CD4-positive, alpha-beta T cell treated with Interleukin-4 for 1 hour (primary cell): ENCODE results near the gene DENND1B.
"Not testable (repeated sequence)": the region's sequence is repeated elsewhere in the genome, so short reads cannot be mapped to it uniquely, and the experiment has no call there.

Experiments
- DNase-seq, 2 donors: peaks; one replicate each; pipeline ENCODE4 v3.0.0-alpha.2; 2020 to 2022

Gene DENND1B

GRCh38 chr1:197783510-197783948, 8.2 kb upstream of the DENND1B start:
- DNase-seq = no peak

GRCh38 chr1:197782722-197783360, 7.6 kb upstream of the DENND1B start:
- DNase-seq = no peak

- no peak for DNase-seq
Observed at GRCh38 chr1:197781968-197782721, 6.9 kb upstream of the DENND1B start.

GRCh38 chr1:197779921-197780320, 4.6 kb upstream of the DENND1B start:
- no peak for DNase-seq

- DNase-seq = peak in 1 of 2 donors; percentile 34
Observed at GRCh38 chr1:197778366-197778945, 3.2 kb upstream of the DENND1B start.

- DNase-seq = peak; percentile 17 to 56
Observed at GRCh38 chr1:197776351-197777105, 1.2 kb upstream of the DENND1B start.

GRCh38 chr1:197774466-197775281, 606 bp downstream of the DENND1B start:
- DNase-seq = peak; percentile 48 to 53

GRCh38 chr1:197773856-197774255, 1.4 kb downstream of the DENND1B start:
- peak in 1 of 2 donors; percentile 16 for DNase-seq

GRCh38 chr1:197771904-197772556, 3.2 kb downstream of the DENND1B start:
- no peak for DNase-seq

- no peak for DNase-seq
Observed at GRCh38 chr1:197771386-197771785, 3.9 kb downstream of the DENND1B start.

GRCh38 chr1:197770243-197770642, 5.0 kb downstream of the DENND1B start:
- DNase-seq = no peak

- no peak for DNase-seq
Observed at GRCh38 chr1:197769287-197769686, 6.0 kb downstream of the DENND1B start.

- no peak for DNase-seq
Observed at GRCh38 chr1:197768014-197768805, 7.1 kb downstream of the DENND1B start.

- no peak for DNase-seq
Observed at GRCh38 chr1:197763769-197764168, 11.5 kb downstream of the DENND1B start.

- DNase-seq = no peak
Observed at GRCh38 chr1:197763307-197763706, 12.0 kb downstream of the DENND1B start.

GRCh38 chr1:197761654-197762053, 13.6 kb downstream of the DENND1B start:
- DNase-seq = peak in 1 of 2 donors; percentile 18

GRCh38 chr1:197755553-197755952, 19.7 kb downstream of the DENND1B start:
- DNase-seq = not testable (repeated sequence)

- not testable (repeated sequence) for DNase-seq
Observed at GRCh38 chr1:197752652-197753164, 22.6 kb downstream of the DENND1B start.

GRCh38 chr1:197750366-197750765, 24.9 kb downstream of the DENND1B start:
- no peak for DNase-seq

- no peak for DNase-seq
Observed at GRCh38 chr1:197745911-197746310, 29.4 kb downstream of the DENND1B start.

- no peak for DNase-seq
Observed at GRCh38 chr1:197744979-197745378, 30.3 kb downstream of the DENND1B start.
